H54 (cell line): Measurements from ENCODE around the gene ORC5.
"Not testable (repeated sequence)": the region's sequence is repeated elsewhere in the genome, so short reads cannot be mapped to it uniquely, and the experiment has no call there.

ENCODE experiments used
- DNase-seq: peaks from one replicate; pipeline ENCODE4 v3.0.0; 2011; ENCODE audit warnings: low spot score, mixed read lengths; ENCODE audit not compliant: insufficient read length
- FAIRE-seq: peaks from 3 replicates; lab custom pipeline; 2011; peaks lifted over from hg19 to GRCh38; lab: Jason Lieb, UNC
- POLR2A ChIP-seq: IDR thresholded peaks from 2 replicates; pipeline ENCODE4 v1.6.1; 2011; ENCODE audit warnings: low read depth, mild to moderate bottlenecking, low read length

The ORC5 gene

DNA sequence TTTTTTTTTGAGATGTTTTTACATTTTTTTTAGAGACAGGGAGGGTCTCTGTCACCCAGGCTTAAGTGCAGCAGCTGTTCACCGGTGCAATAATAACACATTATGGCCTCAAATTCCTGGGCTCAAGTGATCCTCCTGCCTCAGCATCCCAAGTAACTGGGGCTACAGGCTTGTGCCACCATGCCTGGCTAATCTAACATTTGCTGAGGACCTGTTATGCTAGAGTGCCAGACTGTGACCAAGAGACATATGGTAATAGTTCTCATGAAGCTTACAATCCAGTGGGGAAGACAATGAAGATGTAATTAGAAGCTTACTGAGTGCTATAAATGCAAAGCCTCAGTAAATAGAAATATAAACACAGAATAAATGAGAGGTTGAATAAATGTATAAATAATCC, 17.6 kb upstream of the ORC5 start:
- FAIRE-seq: no peak
- TF ChIP-seq POLR2A: no peak
- no peak for DNase-seq

DNA sequence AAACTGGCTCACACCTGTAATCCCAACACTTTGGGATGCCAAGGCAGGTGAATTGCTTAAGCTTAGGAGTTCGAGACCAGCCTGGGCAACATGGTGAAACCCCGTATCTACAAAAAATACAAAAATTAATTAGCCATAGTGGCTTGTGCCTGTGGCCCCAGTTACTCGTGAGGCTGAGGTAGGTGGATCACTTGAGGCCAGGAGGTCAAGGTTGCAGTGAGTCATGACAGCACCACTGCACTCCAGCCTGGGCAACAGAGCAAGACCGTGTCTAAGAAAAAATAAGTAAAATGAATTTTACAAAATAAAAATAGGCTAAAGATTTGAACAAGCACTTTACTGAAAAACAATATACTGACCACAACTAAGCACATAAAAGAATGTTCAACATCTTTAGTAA, 9.8 kb upstream of the ORC5 start:
- no peak for TF ChIP-seq POLR2A
- DNase-seq: no peak
- FAIRE-seq: no peak

DNA sequence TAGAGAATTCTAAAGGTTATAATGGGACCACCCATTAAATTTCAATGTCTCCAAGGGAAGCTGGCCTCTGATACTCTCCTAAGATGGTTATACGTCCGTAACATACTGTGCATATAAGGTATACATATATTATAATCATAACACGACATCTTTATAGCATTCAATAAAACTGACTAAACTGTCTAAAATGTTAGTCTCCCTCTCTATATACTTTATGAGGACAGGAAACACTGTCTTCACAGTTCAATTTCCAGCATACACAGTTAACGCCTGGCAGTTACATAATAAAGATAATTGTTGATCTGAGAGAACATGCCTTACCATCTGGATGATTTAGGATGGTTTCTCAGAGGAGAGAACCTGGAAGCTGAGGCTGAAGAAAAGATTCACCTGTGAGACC, 1.2 kb upstream of the ORC5 start:
- FAIRE-seq (no peak), DNase-seq (no peak)
- TF ChIP-seq POLR2A: no peak

DNA sequence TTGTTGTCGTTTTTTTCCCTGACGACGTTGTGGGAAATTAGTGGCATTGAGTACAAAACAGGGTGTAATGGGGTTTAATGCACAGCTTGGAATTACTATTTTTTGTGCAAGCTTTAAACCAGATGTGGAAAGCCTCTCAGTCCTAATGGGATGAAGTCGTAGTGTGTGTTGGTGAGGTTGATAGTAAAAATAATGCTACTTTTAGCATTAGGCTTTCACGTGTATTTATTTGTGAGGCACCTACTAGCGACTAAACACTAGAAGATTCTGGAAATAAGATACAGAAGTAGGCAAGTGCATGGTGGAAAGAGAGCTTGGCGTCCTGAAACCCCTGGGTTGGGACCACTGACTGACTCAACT, 588 bp upstream of the ORC5 start:
- DNase-seq: no peak
- no peak for FAIRE-seq
- TF ChIP-seq POLR2A: no peak

DNA sequence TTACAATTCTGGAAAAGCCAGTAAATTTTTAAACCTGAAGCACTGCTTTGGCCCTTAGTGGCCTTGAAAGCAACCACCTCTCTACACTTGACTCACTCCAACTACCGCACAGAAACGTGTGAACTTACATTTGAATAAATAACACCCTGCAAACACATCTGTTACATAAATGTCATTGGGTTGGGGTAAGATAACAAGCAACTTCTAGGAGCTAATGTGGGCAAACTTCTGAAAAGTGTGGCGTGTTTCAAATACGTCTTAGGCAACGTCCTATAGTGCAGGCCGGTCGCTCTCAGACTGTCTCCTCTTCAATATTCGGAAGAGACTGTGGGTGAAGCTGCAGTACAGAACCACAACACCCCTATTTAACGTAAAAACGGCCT, 474 bp downstream of the ORC5 start:
- FAIRE-seq (no peak), DNase-seq (no peak)
- TF ChIP-seq POLR2A: no peak

DNA sequence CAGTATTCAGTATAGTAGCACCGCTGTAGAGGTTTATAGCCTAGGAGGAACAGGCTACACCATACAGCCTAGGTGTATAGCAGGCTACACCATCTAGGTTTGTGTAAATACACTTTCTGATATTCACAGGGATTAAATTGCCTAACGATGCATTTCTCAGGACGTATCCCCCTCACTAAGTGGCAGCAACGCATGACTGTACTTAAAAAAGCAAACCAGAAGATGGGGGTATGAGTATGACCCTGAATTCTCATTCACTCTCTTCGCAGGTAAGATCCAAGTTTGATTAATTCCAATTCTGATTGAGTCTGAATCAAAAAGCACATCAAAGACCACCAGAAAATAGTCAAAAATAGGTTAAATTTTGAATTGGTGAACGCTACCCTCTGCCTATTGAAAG, 972 bp downstream of the ORC5 start:
- TF ChIP-seq POLR2A: no peak
- DNase-seq (no peak), FAIRE-seq (no peak)

DNA sequence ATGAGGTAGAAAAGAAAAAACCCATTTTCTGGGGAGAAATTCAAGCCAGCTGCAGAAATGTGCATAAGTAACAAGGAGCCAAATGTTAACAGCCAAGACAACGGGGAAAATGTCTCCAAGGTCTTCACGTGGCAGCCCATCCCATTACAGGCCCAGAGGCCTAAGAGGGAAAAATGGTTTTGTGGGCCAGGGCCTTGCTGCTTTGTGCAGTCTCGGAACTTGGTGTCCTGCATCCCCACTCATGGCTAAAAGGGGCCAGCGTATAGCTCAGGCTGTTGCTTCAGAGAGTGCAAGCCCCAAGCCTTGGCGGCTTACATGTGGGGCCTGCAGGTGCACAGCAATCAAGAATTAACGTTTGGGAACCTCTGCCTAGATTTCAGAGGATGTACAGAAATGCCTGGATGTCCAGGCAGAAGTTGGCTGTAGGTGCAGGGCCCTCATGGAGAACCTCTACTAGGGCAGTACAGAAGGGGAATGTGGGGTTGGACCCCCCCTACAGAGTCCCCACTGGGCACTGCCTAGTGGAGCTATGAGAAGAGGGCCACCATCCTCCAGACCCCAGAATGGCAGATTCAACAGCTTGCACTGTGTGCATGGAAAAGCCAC, 9.0 kb downstream of the ORC5 start:
- FAIRE-seq: no peak
- DNase-seq: no peak
- no peak for TF ChIP-seq POLR2A

DNA sequence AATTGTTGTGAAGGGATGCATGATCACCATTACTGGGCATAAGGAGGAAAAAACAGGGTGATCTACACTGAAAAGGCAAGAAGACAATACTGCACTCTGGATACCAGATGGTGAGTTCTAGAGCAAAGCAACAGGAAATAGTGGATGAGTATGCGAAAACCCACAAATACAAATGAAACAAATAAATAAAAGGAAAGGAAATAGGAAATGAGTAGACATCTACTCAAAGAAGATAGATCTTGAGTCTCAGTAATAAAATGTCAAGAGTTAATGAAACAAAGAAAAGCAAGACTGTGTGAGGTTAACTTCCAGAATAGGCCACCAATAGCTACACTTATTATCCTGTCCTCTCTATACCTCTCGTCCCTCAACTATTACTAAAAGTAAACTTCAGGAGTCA, 11.7 kb downstream of the ORC5 start:
- no peak for FAIRE-seq
- DNase-seq: no peak
- no peak for TF ChIP-seq POLR2A

DNA sequence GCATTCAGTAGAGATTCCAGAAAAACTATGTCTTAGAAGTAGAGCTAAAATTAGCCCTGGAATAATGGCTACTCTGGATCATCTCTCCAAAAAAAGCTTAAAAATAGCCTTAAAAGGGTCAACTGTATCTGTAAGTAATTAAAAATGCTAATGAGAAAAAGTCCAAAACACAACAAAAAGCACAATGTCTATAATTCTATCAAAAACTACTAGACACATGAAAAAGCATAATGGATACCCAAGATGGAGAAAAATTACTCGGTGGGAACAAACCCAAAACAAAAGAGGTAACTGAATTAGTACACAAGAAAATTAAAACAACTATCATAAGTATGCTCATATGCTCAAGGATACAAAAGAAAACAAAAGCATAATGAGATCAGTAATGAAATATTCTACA, 15.4 kb downstream of the ORC5 start:
- FAIRE-seq (no peak), DNase-seq (no peak)
- no peak for TF ChIP-seq POLR2A

DNA sequence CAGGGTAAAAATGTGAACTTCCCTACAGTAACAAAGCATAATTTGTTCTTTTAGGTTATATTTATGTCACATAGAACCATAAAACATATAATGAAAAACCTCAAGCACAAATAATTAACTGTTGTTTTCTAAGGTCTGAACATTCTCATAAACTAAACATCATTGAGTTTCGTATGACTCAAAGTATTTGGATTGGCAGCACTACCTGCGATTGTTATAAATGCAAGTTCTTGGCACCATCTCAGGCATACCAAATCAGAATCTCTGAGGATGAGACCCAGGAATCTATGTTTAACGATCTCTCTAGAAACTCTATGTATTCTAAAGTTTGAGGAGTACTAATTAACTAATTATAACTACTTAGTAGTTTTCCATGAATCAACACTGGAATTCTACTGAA, 22.5 kb downstream of the ORC5 start:
- DNase-seq: no peak
- TF ChIP-seq POLR2A: no peak
- no peak for FAIRE-seq

DNA sequence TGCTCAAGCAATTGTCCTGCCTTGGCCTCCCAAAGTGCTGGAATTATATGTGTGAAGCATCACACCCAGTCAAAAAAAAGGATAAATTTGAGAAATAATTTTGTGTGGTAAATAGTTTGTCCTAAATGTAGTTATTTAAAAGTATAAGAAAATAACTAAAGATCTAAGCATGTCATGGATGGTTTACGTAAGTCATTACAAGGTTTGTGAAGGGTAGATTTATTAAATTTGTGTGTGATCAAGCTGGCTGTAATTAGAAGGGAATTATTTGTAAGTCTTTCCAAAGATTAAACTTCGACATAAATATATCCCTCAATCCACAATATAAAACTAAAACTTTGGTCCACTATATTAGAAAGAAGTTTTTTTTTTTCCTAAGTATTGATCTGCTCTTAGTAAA, 28.6 kb downstream of the ORC5 start:
- DNase-seq (no peak), FAIRE-seq (no peak)
- no peak for TF ChIP-seq POLR2A

DNA sequence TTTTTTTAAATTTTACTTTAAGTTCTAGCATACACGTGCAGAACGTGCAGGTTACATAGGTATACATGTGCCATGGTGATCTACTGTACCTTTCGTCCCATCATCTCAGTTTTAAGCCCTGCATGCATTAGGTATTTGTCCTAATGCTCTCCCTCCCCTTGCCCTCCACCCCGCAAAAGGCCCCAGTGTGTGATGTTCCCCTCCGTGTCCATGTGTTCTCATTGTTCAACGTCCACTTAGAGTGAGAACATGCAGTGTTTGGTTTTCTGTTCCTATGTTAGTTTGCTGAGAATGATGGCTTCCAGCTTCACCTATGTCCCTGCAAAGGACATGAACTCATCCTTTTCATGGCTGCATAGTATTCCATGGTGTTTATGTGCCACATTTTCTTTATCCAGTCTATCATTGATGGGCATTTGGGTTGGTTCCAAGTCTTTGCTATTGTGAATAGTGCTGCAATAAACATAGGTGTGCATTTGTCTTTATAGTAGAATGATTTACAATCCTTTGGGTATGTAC, 30.2 kb downstream of the ORC5 start:
- FAIRE-seq: not testable (repeated sequence)

DNA sequence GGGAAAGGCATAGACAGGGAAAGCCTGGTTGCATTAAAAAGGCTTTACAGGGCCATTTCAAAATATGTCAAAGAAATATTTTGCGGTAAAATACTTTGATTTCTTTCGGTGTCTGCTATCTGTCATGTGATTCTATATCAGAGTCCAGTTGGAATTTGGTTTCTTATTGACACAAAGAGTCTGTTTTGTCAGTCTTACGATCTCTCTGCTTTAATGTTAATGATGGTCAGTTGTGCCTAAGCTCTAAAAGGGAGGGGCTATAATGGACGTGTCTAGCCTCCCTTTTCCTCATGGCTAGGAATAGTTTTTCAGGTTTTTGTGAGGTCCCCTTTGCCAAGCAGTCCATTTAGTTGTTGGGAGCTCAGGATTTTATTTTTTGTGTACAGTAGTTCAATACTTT, 31.5 kb downstream of the ORC5 start:
- no peak for FAIRE-seq
- TF ChIP-seq POLR2A: no peak

More for the DNA sequence above, 30.2 kb downstream of the ORC5 start:
- DNase-seq: not testable (repeated sequence)

DNA sequence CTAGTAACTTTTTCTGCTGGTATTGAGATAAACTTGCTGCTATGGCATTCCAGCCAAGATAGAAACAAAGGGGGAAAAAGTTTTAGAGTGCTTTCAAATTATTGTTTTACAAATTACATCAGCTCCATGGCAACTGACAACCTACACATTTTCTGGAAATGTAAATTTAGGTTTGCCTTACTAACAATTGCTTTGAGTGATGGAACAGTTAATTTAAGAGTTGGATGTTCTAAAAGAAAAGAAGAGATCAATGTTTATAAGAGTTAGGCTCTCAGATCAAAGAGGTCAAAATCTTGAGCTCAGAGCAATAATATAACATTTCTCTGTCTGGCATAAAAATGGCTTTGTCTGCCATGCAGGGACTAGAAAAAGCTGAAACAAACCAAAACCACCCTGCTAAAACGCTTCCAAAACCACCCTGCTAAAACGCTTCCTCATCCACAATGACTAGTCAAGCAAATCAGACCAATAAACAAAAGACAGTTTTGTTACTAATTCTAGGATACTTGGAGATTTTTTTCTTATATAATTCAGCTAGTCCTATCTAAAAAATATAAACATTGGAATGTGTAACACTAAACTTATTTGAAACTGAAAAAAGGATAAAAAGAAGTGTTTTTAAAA, 32.3 kb downstream of the ORC5 start:
- no peak for FAIRE-seq
- no peak for DNase-seq
- no peak for TF ChIP-seq POLR2A

More for the DNA sequence above, 31.5 kb downstream of the ORC5 start:
- no peak for DNase-seq

DNA sequence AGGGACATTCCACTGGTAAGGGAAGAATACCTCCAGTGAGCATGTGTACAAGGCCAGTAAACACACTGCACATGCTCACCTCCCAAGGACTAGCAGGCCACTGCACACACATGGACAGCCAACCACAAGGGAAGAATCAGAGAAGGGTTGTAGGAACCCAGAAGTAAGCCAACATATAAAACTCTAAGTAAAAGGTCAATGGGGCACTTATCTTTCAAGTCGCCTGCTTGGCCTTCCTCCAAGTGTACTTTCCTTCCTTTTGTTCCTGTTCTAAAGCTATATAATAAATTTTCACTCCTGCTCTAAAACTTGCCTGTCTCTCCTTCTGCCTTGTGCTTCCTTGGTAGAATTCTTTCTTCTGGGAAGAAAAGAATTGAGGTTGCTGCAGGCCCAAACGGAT, 33.0 kb downstream of the ORC5 start:
- no peak for TF ChIP-seq POLR2A
- DNase-seq: no peak
- FAIRE-seq: no peak
